ENCODE data around the gene KIF1B. TPM values are rescaled to one million over a fixed set of nuclear protein-coding genes. Genes with fewer than 3 reads are reported as not detected.

The KIF1B gene
- polyA plus RNA-seq, 1 of the 3 experiments (the other 2 are of a cell fraction) = 6.8 TPM

- POLR2A ChIA-PET = no interaction called here
- Histone ChIP-seq H3K9me2 (no peaks in the 10 kb centered on the region), H4K20me1 (ENCODE audit: insufficient read depth) (no peaks in the 10 kb centered on the region), H3K4me3 (ENCODE audit: low read depth in 2 of 2, low read length in 1 of 2) (no peak overlapping the region), H3K9ac (no peak overlapping the region), H3K27me3 (ENCODE audit: insufficient read depth) (no peaks in the 10 kb centered on the region), H3F3A (replicated peaks; ENCODE audit: insufficient read depth) (no peaks in the 10 kb centered on the region), H2AFZ (ENCODE audit: low read depth) (no peak overlapping the region), H3K9me3 (no peaks in the 10 kb centered on the region), H3K4me1 (ENCODE audit: control insufficient read depth in 1 of 2, insufficient read depth in 2 of 2, low read depth in 1 of 2, low read length in 1 of 2) (no peaks in the 10 kb centered on the region; a peak in 1 of 4 replicates), H3K36me3 (replicated peaks in 1 of 2; ENCODE audit: control insufficient read depth in 1 of 2, insufficient read depth in 2 of 2, low read length in 1 of 2) (peaks cover 20 to 21% of the 10 kb centered on the region in 2 experiments), H3K79me2 (ENCODE audit: insufficient read depth) (no peaks in the 10 kb centered on the region), H3K4me2 (no peak overlapping the region), H3K27ac (ENCODE audit: low read depth in 2 of 2, low read length in 1 of 2) (no peak overlapping the region)
- TF ChIP-seq USF1 (IDR thresholded peaks at IDR 0.05; ENCODE audit: borderline replicate concordance, low read depth) (no peak), FOXJ3 (CRISPR knock-in tag; IDR thresholded peaks at IDR 0.05) (no peak), EZH2phosphoT487 (IDR thresholded peaks at IDR 0.05; ENCODE audit: borderline replicate concordance, low read depth) (no peak), IRF3 (IDR thresholded peaks at IDR 0.05; ENCODE audit: low read depth, low read length) (no peak), TCF12 (IDR thresholded peaks at IDR 0.05) (no peak), GATA2 (CRISPR knock-in tag; IDR thresholded peaks at IDR 0.05) (no peak), CTCF (IDR thresholded peaks at IDR 0.05) (no peak), TAF1 (IDR thresholded peaks at IDR 0.05; ENCODE audit: borderline replicate concordance, low read depth, low read length) (no peak), POLR2AphosphoS5 (IDR thresholded peaks at IDR 0.05; ENCODE audit: low read depth, low read length) (no peak), NRF1 (IDR thresholded peaks at IDR 0.05; ENCODE audit: low read depth, low read length) (no peak), REST (IDR thresholded peaks at IDR 0.05; ENCODE audit: low read depth, low read length) (no peak), YY1 (IDR thresholded peaks at IDR 0.05; ENCODE audit: low read depth) (no peak), SMC3 (IDR thresholded peaks at IDR 0.05; ENCODE audit: low read depth, low read length) (no peak), FOSL2 (IDR thresholded peaks at IDR 0.05; ENCODE audit: borderline replicate concordance, low read depth) (no peak), MEF2A (IDR thresholded peaks at IDR 0.05; ENCODE audit: borderline replicate concordance, low read depth) (no peak)
- WGBS (ENCODE audit: low lambda C conversion rate) = 97% methylated on average over 10 of the region's 10 CpGs
- no peak for DNase-seq
- CTCF ChIA-PET = interaction anchor here (1.2 kb wide), 2 partner anchors 37 to 140 kb away, joined by 3 to 4 read pairs; partner anchors contain the start of genes KIF1B and UBE4B
These were observed 36.8 kb upstream of the KIF1B start for GRCh38 chr1:10173582-10173981.

All from SK-N-SH (cell line).